Measurements from ENCODE around the gene SOX4. TPM values are rescaled to one million over a fixed set of nuclear protein-coding genes. Genes with fewer than 3 reads are reported as not detected.

The SOX4 gene
- total and polyA plus RNA-seq, 2 experiments from 2014 or later = 164 to 235 TPM

DNA sequence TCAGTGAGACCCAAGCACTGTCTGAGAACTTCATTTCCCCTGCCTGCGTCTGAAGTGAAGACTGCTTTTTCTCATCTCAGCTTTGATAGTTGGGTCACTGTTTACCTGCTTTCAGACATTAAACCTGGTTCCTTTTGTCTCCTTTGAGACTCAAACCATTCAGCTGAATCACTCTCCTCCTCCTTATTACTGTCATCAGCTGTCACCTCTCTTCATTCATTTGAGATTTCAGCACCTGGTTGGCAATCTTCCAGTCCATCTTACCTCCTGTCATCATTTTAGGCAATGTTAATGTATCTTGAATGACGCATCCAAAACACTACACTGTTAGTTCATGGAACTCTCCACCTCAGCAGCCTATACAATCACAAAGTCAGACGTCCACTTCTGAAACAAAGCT, 34.3 kb upstream of the SOX4 start:
- ATAC-seq = no peak
- Histone ChIP-seq H2AFZ (0 out of 2 replicates have a peak overlapping the region, but pooled peaks have one; percentile 10), H3F3A (replicated peaks; ENCODE audit: low read depth) (no peaks in the 10 kb centered on the region), H3K4me3 (no peak overlapping the region), H3K27ac (ENCODE audit: low read depth) (no peak overlapping the region), H3K4me1 (ENCODE audit: insufficient read depth) (no peaks in the 10 kb centered on the region), H4K20me1 (replicated peaks; ENCODE audit: insufficient read depth) (no peaks in the 10 kb centered on the region), H3K79me2 (replicated peaks; ENCODE audit: insufficient read depth) (no peaks in the 10 kb centered on the region), H3K4me2 (no peak overlapping the region), H3K36me3 (ENCODE audit: insufficient read depth) (no peaks in the 10 kb centered on the region), H3K27me3 (ENCODE audit: insufficient read depth) (no peaks in the 10 kb centered on the region), H3K9me2 (ENCODE audit: insufficient read depth) (0 out of 2 replicates have a peak, but pooled peaks cover 8% of the 10 kb centered on the region)
- DNase-seq (ENCODE audit: low spot score) = no peak
- H3K4me1 Mint-ChIP-seq = no peaks in the 10 kb centered on the region
- TF ChIP-seq NANOG (IDR thresholded peaks at IDR 0.05; ENCODE audit: borderline replicate concordance) (no peak), CTCF (conservative IDR thresholded peaks at IDR 0.05; ENCODE audit: low read depth in 2 of 2) (no peak), ZNF462 (CRISPR knock-in tag; IDR thresholded peaks at IDR 0.05) (no peak), STAT1 (IDR thresholded peaks at IDR 0.05; ENCODE audit: unreplicated experiment) (no peak), ZNF114 (CRISPR knock-in tag; IDR thresholded peaks at IDR 0.05) (no peak), ZNF331 (CRISPR knock-in tag; IDR thresholded peaks at IDR 0.05; ENCODE audit: low read depth) (no peak), CREB1 (CRISPR knock-in tag; IDR thresholded peaks at IDR 0.05; ENCODE audit: low read depth) (no peak)
- TF ChIP-seq, protein P1, sequence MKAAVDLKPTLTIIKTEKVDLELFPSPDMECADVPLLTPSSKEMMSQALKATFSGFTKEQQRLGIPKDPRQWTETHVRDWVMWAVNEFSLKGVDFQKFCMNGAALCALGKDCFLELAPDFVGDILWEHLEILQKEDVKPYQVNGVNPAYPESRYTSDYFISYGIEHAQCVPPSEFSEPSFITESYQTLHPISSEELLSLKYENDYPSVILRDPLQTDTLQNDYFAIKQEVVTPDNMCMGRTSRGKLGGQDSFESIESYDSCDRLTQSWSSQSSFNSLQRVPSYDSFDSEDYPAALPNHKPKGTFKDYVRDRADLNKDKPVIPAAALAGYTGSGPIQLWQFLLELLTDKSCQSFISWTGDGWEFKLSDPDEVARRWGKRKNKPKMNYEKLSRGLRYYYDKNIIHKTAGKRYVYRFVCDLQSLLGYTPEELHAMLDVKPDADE (IDR thresholded peaks at IDR 0.05) = no peak
- H3K4me3 Mint-ChIP-seq = no peak overlapping the region
- H3K27me3 Mint-ChIP-seq (ENCODE audit: insufficient read depth, low read depth, poor library complexity) = no peaks in the 10 kb centered on the region
- peaks cover under 1% of the 10 kb centered on the region; the same call in 1 of the 3 replicates for H3K9me3 Mint-ChIP-seq
- H3K36me3 Mint-ChIP-seq (ENCODE audit: low read depth) = no peaks in the 10 kb centered on the region; the same call in 1 of the 3 replicates
- no peak overlapping the region for H3K27ac Mint-ChIP-seq

All from GM23338 (cell line).